Neural cell (in vitro differentiated cells): ENCODE measurements around the gene PLP1. TPM values are rescaled to one million over a fixed set of nuclear protein-coding genes. Genes with fewer than 3 reads are reported as not detected.
"Not testable (repeated sequence)": the region's sequence is repeated elsewhere in the genome, so short reads cannot be mapped to it uniquely, and the experiment has no call there.

Source experiments
- H2AFZ ChIP-seq: fragments of 200-600, 300-800 bp; sonication (generic), shearing (Covaris generic); 2 replicates; pipeline ENCODE4 v1.6.0; 2014; ENCODE audit warnings: low read depth, mild to moderate bottlenecking, antibody characterized with exemption, low read length, moderate library complexity
- H3F3A ChIP-seq: fragments of 200-600 bp; shearing (Covaris generic); 2 replicates; pipeline ENCODE4 v1.6.1; 2016; ENCODE audit warnings: mild to moderate bottlenecking, moderate library complexity, mixed read lengths, antibody characterized with exemption, low read length; ENCODE audit not compliant: insufficient read depth, poor library complexity, severe bottlenecking
- H3K27ac ChIP-seq: fragments of 200-600, 300-800 bp; sonication (generic), shearing (Covaris generic); 2 replicates; pipeline ENCODE4 v1.5.1; 2014; ENCODE audit warnings: mild to moderate bottlenecking, low read length, moderate library complexity
- H3K27me3 ChIP-seq: fragments of 300-800, 200-600 bp; sonication (generic), shearing (Covaris generic); 2 replicates; pipeline ENCODE4 v1.6.0; 2014; ENCODE audit warnings: mild to moderate bottlenecking, low read depth, low read length, moderate library complexity; ENCODE audit not compliant: insufficient read depth
- H3K36me3 ChIP-seq: fragments of 300-800, 200-600 bp; sonication (generic), shearing (Covaris generic); 2 replicates; pipeline ENCODE4 v1.5.1; 2014; ENCODE audit warnings: mild to moderate bottlenecking, antibody characterized with exemption, low read length, moderate library complexity; ENCODE audit not compliant: insufficient read depth
- H3K4me2 ChIP-seq: fragments of 300-800, 200-600 bp; sonication (generic), shearing (Covaris generic); 2 replicates; pipeline ENCODE4 v1.6.0; 2014; ENCODE audit warnings: mild to moderate bottlenecking, low read length
- H3K4me3 ChIP-seq: fragments of 300-800, 200-600 bp; sonication (generic), shearing (Covaris generic); 2 replicates; pipeline ENCODE4 v1.5.1; 2014; ENCODE audit warnings: mild to moderate bottlenecking, low read length, moderate library complexity
- H3K79me2 ChIP-seq: fragments of 200-600 bp; shearing (Covaris generic); replicated peaks from 2 replicates; pipeline ENCODE4 v1.6.0; 2014; ENCODE audit warnings: mild to moderate bottlenecking, low read length, moderate library complexity; ENCODE audit not compliant: insufficient read depth
- H3K9ac ChIP-seq: fragments of 300-800, 200-600 bp; sonication (generic), shearing (Covaris generic); 2 replicates; pipeline ENCODE4 v1.6.1; 2016; ENCODE audit warnings: mild to moderate bottlenecking, low read length, mixed read lengths
- H3K9me2 ChIP-seq: fragments of 200-600 bp; shearing (Covaris generic); 2 replicates; pipeline ENCODE4 v1.6.1; 2016; ENCODE audit warnings: mild to moderate bottlenecking, low read length, mixed read lengths; ENCODE audit not compliant: insufficient read depth
- H3K9me3 ChIP-seq: fragments of 200-600, 300-800 bp; sonication (generic), shearing (Covaris generic); 2 replicates; pipeline ENCODE4 v1.6.1; 2016; ENCODE audit warnings: mild to moderate bottlenecking, mixed run types, low read length, moderate library complexity, mixed read lengths
- H4K20me1 ChIP-seq: fragments of 200-600 bp; shearing (Covaris generic); 2 replicates; pipeline ENCODE4 v1.6.1; 2016; ENCODE audit warnings: mild to moderate bottlenecking, mixed run types; ENCODE audit not compliant: insufficient read depth
- EP300 ChIP-seq: fragments of 450-650 bp; conservative IDR thresholded peaks from 2 replicates; pipeline ENCODE4 v1.6.1; 2014; ENCODE audit warnings: antibody characterized with exemption, mild to moderate bottlenecking, moderate library complexity; ENCODE audit not compliant: poor library complexity, severe bottlenecking
- EZH2 ChIP-seq: fragments of 200-600, 300-800 bp; shearing (Covaris generic), sonication (generic); IDR thresholded peaks from 2 replicates; pipeline ENCODE4 v1.6.1; 2014; ENCODE audit warnings: antibody characterized with exemption, low read length, borderline replicate concordance, mild to moderate bottlenecking; ENCODE audit not compliant: insufficient read depth, poor library complexity, severe bottlenecking
- MXI1 ChIP-seq: fragments of 450-650 bp; conservative IDR thresholded peaks from 2 replicates; pipeline ENCODE4 v1.6.1; 2014; ENCODE audit warnings: antibody characterized with exemption, mild to moderate bottlenecking; ENCODE audit not compliant: poor library complexity, severe bottlenecking
- POLR2AphosphoS5 ChIP-seq: IDR thresholded peaks from 2 replicates; pipeline ENCODE4 v1.6.1; 2012
- TAF1 ChIP-seq: IDR thresholded peaks from 2 replicates; pipeline ENCODE4 v1.6.1; 2012; ENCODE audit warnings: low read depth
- polyA plus RNA-seq: library from polyadenylated mRNA; depleted of rRNA; stranded (reverse); fragments of >200 nt; gene quantifications from 2 replicates; pipeline ENCODE4 v1.2.3, GENCODE V29; 2014
- TF ChIP-seq, protein P1 (sequence below): fragments of 450-650 bp; IDR thresholded peaks from 2 replicates; pipeline ENCODE4 v1.5.1; 2014; ENCODE audit warnings: antibody characterized with exemption, mild to moderate bottlenecking, moderate library complexity; ENCODE audit not compliant: poor library complexity, severe bottlenecking
- TF ChIP-seq, protein P2 (sequence below): IDR thresholded peaks from 2 replicates; pipeline ENCODE4 v1.6.1; 2012; ENCODE audit warnings: borderline replicate concordance

Gene PLP1
- polyA plus RNA-seq, 1 donor from 2014 or later: 0.71 TPM

DNA sequence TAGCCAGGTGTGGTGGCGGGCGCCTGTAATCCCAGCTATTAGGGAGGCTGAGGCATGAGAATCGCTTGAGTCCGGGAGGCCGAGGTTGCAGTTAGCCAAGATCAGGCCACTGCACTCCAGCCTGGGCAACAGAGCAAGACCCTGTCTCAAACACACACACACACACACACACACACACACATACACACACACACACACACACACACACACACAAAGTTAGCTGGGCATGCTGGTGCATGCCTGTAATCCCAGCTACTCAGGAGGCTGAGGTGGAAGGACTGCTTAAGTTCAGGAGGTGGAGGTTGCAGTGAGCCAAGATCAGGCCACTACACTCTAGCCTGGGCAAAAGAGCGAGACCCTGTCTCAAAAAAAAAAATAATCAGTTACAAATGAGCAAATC, 44.2 kb downstream of the PLP1 start:
- H3F3A ChIP-seq, H3K9ac ChIP-seq, H3K36me3 ChIP-seq: not testable (repeated sequence)

DNA sequence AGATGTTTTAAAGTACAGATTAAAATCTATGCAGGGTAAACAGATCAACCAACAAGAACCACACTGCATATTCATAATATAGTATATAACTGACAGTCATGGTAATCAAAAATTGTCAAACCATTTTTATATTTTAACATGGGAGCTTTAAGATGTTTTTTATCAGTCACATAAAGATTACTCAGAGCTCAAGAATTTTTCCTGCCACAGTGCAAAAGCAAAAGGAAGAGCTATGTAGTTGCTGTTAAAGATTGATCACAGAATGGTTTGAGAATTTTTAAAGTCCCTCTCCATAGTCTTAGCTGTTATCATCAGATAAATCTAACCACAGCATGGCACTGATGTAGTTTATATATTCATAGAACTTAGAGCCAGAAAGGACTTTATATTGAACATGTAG, 47.0 kb downstream of the PLP1 start:
- Histone ChIP-seq H3K9me2 (no peaks in the 10 kb centered on the region), H2AFZ (no peak overlapping the region), H3K27me3 (no peaks in the 10 kb centered on the region), H3K4me3 (no peak overlapping the region), H3K36me3 (no peaks in the 10 kb centered on the region), H4K20me1 (no peaks in the 10 kb centered on the region), H3K27ac (no peak overlapping the region), H3F3A (no peaks in the 10 kb centered on the region), H3K9me3 (no peaks in the 10 kb centered on the region), H3K9ac (no peak overlapping the region), H3K79me2 (no peaks in the 10 kb centered on the region), H3K4me2 (no peak overlapping the region)
- TF ChIP-seq POLR2AphosphoS5 (no peak), TAF1 (no peak), EP300 (no peak), MXI1 (no peak)
- TF ChIP-seq, protein P1, sequence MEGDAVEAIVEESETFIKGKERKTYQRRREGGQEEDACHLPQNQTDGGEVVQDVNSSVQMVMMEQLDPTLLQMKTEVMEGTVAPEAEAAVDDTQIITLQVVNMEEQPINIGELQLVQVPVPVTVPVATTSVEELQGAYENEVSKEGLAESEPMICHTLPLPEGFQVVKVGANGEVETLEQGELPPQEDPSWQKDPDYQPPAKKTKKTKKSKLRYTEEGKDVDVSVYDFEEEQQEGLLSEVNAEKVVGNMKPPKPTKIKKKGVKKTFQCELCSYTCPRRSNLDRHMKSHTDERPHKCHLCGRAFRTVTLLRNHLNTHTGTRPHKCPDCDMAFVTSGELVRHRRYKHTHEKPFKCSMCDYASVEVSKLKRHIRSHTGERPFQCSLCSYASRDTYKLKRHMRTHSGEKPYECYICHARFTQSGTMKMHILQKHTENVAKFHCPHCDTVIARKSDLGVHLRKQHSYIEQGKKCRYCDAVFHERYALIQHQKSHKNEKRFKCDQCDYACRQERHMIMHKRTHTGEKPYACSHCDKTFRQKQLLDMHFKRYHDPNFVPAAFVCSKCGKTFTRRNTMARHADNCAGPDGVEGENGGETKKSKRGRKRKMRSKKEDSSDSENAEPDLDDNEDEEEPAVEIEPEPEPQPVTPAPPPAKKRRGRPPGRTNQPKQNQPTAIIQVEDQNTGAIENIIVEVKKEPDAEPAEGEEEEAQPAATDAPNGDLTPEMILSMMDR: no peak
- TF ChIP-seq, protein P2, sequence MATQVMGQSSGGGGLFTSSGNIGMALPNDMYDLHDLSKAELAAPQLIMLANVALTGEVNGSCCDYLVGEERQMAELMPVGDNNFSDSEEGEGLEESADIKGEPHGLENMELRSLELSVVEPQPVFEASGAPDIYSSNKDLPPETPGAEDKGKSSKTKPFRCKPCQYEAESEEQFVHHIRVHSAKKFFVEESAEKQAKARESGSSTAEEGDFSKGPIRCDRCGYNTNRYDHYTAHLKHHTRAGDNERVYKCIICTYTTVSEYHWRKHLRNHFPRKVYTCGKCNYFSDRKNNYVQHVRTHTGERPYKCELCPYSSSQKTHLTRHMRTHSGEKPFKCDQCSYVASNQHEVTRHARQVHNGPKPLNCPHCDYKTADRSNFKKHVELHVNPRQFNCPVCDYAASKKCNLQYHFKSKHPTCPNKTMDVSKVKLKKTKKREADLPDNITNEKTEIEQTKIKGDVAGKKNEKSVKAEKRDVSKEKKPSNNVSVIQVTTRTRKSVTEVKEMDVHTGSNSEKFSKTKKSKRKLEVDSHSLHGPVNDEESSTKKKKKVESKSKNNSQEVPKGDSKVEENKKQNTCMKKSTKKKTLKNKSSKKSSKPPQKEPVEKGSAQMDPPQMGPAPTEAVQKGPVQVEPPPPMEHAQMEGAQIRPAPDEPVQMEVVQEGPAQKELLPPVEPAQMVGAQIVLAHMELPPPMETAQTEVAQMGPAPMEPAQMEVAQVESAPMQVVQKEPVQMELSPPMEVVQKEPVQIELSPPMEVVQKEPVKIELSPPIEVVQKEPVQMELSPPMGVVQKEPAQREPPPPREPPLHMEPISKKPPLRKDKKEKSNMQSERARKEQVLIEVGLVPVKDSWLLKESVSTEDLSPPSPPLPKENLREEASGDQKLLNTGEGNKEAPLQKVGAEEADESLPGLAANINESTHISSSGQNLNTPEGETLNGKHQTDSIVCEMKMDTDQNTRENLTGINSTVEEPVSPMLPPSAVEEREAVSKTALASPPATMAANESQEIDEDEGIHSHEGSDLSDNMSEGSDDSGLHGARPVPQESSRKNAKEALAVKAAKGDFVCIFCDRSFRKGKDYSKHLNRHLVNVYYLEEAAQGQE: no peak

More for the DNA sequence above, 44.2 kb downstream of the PLP1 start:
- not testable (repeated sequence) for H4K20me1 ChIP-seq, H3K79me2 ChIP-seq, H3K27me3 ChIP-seq, H3K9me2 ChIP-seq, H3K4me2 ChIP-seq, H3K27ac ChIP-seq, H3K9me3 ChIP-seq, H3K4me3 ChIP-seq, H2AFZ ChIP-seq

DNA sequence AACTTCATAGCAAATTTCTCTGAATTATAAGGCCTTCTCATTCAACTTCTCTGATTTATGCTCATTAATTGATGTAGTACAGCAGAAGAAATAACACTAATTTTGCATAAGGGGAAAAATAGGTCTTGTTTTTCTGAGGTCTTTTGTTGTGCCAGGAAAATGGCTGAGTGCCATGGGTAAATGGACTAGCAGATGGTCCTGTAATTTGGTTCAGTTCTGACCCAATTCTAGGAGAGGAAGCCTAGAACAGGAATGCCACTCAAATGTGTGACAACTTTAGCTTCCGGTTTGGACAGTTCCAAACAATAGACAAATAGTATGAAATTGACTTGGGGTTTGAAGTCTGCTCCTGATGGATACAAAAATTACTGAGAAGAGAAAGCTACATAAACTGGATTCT, 49.2 kb downstream of the PLP1 start:
- Histone ChIP-seq H3K27me3 (no peaks in the 10 kb centered on the region), H3K4me3 (no peak overlapping the region), H3F3A (no peaks in the 10 kb centered on the region), H3K36me3 (no peaks in the 10 kb centered on the region), H3K4me2 (no peak overlapping the region), H3K9me3 (no peaks in the 10 kb centered on the region), H3K27ac (no peak overlapping the region), H3K9ac (no peak overlapping the region), H4K20me1 (no peaks in the 10 kb centered on the region), H3K9me2 (no peaks in the 10 kb centered on the region), H3K79me2 (no peaks in the 10 kb centered on the region), H2AFZ (no peak overlapping the region)
- no peak for TF ChIP-seq EZH2
